ENCODE results near the gene RBBP4. TPM values are rescaled to one million over a fixed set of nuclear protein-coding genes. Genes with fewer than 3 reads are reported as not detected.
A peak's percentile ranks its signal among the peaks of the same experiment; 100 is the strongest.
"Not testable (repeated sequence)": the region's sequence is repeated elsewhere in the genome, so short reads cannot be mapped to it uniquely, and the experiment has no call there.

The RBBP4 gene
- total and polyA plus RNA-seq, 2 donors (not counting 1 experiment from before 2014, with no cell fraction given) = 69.9 to 204 TPM

- no peak overlapping the region for H3K27ac ChIP-seq (ENCODE audit: low read length in 2 of 2)
- TF ChIP-seq CTCF (IDR thresholded peaks at IDR 0.05) = no peak
- TF ChIP-seq EZH2 (IDR thresholded peaks at IDR 0.05; ENCODE audit: borderline replicate concordance, insufficient read depth, low read depth, low read length, poor library complexity, severe bottlenecking) = no peak
- ChIA-PET CTCF (no interaction called here), POLR2A (no interaction called here)
- DNase-seq (peak; percentile 38), ATAC-seq (ENCODE audit: low read depth) (peak; percentile 21)
- H2AFZ ChIP-seq (ENCODE audit: insufficient read depth, low read depth, low read length, poor library complexity, severe bottlenecking) = no peak overlapping the region
- no peak overlapping the region for H3K27ac Mint-ChIP-seq
- peaks cover 12 to 16% of the 10 kb centered on the region in 2 donors for H3K4me1 ChIP-seq (ENCODE audit: control insufficient read depth in 2 of 2, insufficient read depth in 2 of 2, low read length in 2 of 2)
- no peak overlapping the region for H3K4me2 ChIP-seq (replicated peaks; ENCODE audit: low read depth, low read length, poor library complexity, severe bottlenecking)
- H3K4me1 Mint-ChIP-seq = peaks cover 23% of the 10 kb centered on the region
- no peaks in the 10 kb centered on the region for H3K27me3 Mint-ChIP-seq
- no peaks in the 10 kb centered on the region for H3K9me3 ChIP-seq (ENCODE audit: control extremely low read depth in 1 of 3, control insufficient read depth in 2 of 3, insufficient read depth in 1 of 3, low read length in 2 of 3)
- WGBS (ENCODE audit: insufficient coverage) = 66% methylated on average over 11 of the region's 11 CpGs
- H3K9me3 Mint-ChIP-seq (ENCODE audit: insufficient read depth) = no peaks in the 10 kb centered on the region
- H3K36me3 ChIP-seq (replicated peaks in 1 of 2; ENCODE audit: control extremely low read depth in 1 of 2, control insufficient read depth in 1 of 2, extremely low read depth in 1 of 2, insufficient read depth in 2 of 2, low read length in 1 of 2) = peaks cover 4 to 31% of the 10 kb centered on the region in 2 experiments
- no peaks in the 10 kb centered on the region for H3K27me3 ChIP-seq (replicated peaks in 1 of 4; ENCODE audit: control extremely low read depth in 1 of 4, control insufficient read depth in 3 of 4, insufficient read depth in 4 of 4, low read length in 3 of 4)
- H3K79me2 ChIP-seq (ENCODE audit: control insufficient read depth, insufficient read depth, low read length) = no peaks in the 10 kb centered on the region
- H3K9ac ChIP-seq (ENCODE audit: low read length) = no peak overlapping the region
- no peak overlapping the region for H3K4me3 ChIP-seq (ENCODE audit: control extremely low read depth in 1 of 5, extremely low read depth in 1 of 5, insufficient read depth in 1 of 5, low read depth in 2 of 5, low read length in 4 of 5)
- intact Hi-C loops (cut with micrococcal nuclease) = no loop called here
- no peak overlapping the region for H3K4me3 Mint-ChIP-seq
- H4K20me1 ChIP-seq (ENCODE audit: control insufficient read depth, insufficient read depth, low read length, poor library complexity, severe bottlenecking) = no peaks in the 10 kb centered on the region
Observed at GRCh38 chr1:32627596-32628162, 23.3 kb upstream of the RBBP4 start.

- not testable (repeated sequence) for H3K4me3 Mint-ChIP-seq
Observed at GRCh38 chr1:32630173-32630572, 20.8 kb upstream of the RBBP4 start.

More at GRCh38 chr1:32630173-32630572, 20.8 kb upstream of the RBBP4 start:
- H3K4me3 ChIP-seq (ENCODE audit: control extremely low read depth in 1 of 5, extremely low read depth in 1 of 5, insufficient read depth in 1 of 5, low read depth in 2 of 5, low read length in 4 of 5); POLR2A ChIA-PET; H3K9me3 ChIP-seq (ENCODE audit: control extremely low read depth in 1 of 3, control insufficient read depth in 2 of 3, insufficient read depth in 1 of 3, low read length in 2 of 3); H3K4me1 Mint-ChIP-seq; H3K79me2 ChIP-seq (ENCODE audit: control insufficient read depth, insufficient read depth, low read length); intact Hi-C loops (cut with micrococcal nuclease); ATAC-seq (ENCODE audit: low read depth); H2AFZ ChIP-seq (ENCODE audit: insufficient read depth, low read depth, low read length, poor library complexity, severe bottlenecking); H3K27me3 Mint-ChIP-seq; H3K4me1 ChIP-seq (ENCODE audit: control insufficient read depth in 2 of 2, insufficient read depth in 2 of 2, low read length in 2 of 2); H3K4me2 ChIP-seq (replicated peaks; ENCODE audit: low read depth, low read length, poor library complexity, severe bottlenecking); H3K27ac Mint-ChIP-seq; H3K27me3 ChIP-seq (replicated peaks in 1 of 4; ENCODE audit: control extremely low read depth in 1 of 4, control insufficient read depth in 3 of 4, insufficient read depth in 4 of 4, low read length in 3 of 4); H3K27ac ChIP-seq (ENCODE audit: low read length in 2 of 2); H3K9ac ChIP-seq (ENCODE audit: low read length); H3K9me3 Mint-ChIP-seq (ENCODE audit: insufficient read depth); H4K20me1 ChIP-seq (ENCODE audit: control insufficient read depth, insufficient read depth, low read length, poor library complexity, severe bottlenecking); DNase-seq; CTCF ChIA-PET: not testable (repeated sequence)
- peaks cover 6 to 45% of the 10 kb centered on the region in 2 experiments for H3K36me3 ChIP-seq (replicated peaks in 1 of 2; ENCODE audit: control extremely low read depth in 1 of 2, control insufficient read depth in 1 of 2, extremely low read depth in 1 of 2, insufficient read depth in 2 of 2, low read length in 1 of 2)
- 97% methylated on average over 4 of the region's 4 CpGs for WGBS (ENCODE audit: insufficient coverage)

All from B cell (primary cell).